Adrenal gland (tissue), 12 donors: ENCODE data around the gene PITPNB. TPM values are rescaled to one million over a fixed set of nuclear protein-coding genes. Genes with fewer than 3 reads are reported as not detected.

Experiments used
- DNase-seq, 7 donors: peaks; one replicate each; pipeline ENCODE4 v3.0.0-alpha.2; 2019 to 2020
- H3K27ac ChIP-seq, 5 donors: fragments of 200-600 bp; sonication (generic) in 4 of 5; 1 replicate in 3 of 5; 2 replicates in 2 of 5; pipeline versions ENCODE4 v1.5.1 to v1.8.0; 2016 to 2020; ENCODE audit warnings: mild to moderate bottlenecking in 1 of 5
- H3K27me3 ChIP-seq: fragments of 200-600 bp; 2 replicates; pipeline ENCODE4 v1.8.0; 2021
- H3K36me3 ChIP-seq, 2 donors: fragments of 200-600 bp; replicated peaks in 1 of 2; 1 replicate in 1 of 2; 2 replicates in 1 of 2; pipeline versions ENCODE4 v1.5.1 to v1.8.0; 2018 to 2022
- H3K4me1 ChIP-seq, 2 donors: fragments of 200-600 bp; replicated peaks in 1 of 2; 1 replicate in 1 of 2; 2 replicates in 1 of 2; pipeline versions ENCODE4 v1.5.1 to v1.8.0; 2018 to 2021
- H3K4me3 ChIP-seq, 4 donors: fragments of 200-600 bp; sonication (generic) in 3 of 4; one replicate each; pipeline ENCODE4 v1.5.1; 2016 to 2018
- H3K9me3 ChIP-seq, 3 donors: fragments of 200-600 bp; sonication (generic) in 1 of 3; replicated peaks in 1 of 3; 1 replicate in 2 of 3; 2 replicates in 1 of 3; pipeline versions ENCODE4 v1.5.1 to v1.8.0; 2016 to 2021
- CTCF ChIP-seq, 6 experiments: fragments of 450-650 bp in 4 of 6; fragments of 200-600 bp in 2 of 6; sonication (generic) in 1 of 6; IDR thresholded peaks; 1 replicate in 5 of 6; 2 replicates in 1 of 6; pipeline versions ENCODE4 v1.5.1 to v1.8.0; 2016 to 2021; ENCODE audit warnings: antibody characterized with exemption in 6 of 6, mild to moderate bottlenecking in 2 of 6, moderate library complexity in 1 of 6
- POLR2A ChIP-seq, 2 donors: fragments of 450-650 bp; IDR thresholded peaks; one replicate each; pipeline ENCODE4 v1.6.1; 2017; ENCODE audit warnings: antibody characterized with exemption in 2 of 2, mild to moderate bottlenecking in 2 of 2, moderate library complexity in 1 of 2
- WGBS, 4 donors: extraction: QIAGEN DNeasy Blood & Tissue Kit in 2 of 4; methylation state at CpG; one replicate each; pipeline versions ENCODE4 v1.1.5 to v1.1.7; 2013 to 2017; 5-methylcytosine and 5-hydroxymethylcytosine counted together
- intact Hi-C, 2 donors: fragments of 100-400 bp; cut with DNase I; formaldehyde crosslinking; loops; one replicate each; pipeline versions ENCODE4 v1.14.1 to v1.15.0; 2022 to 2023
- polyA plus RNA-seq, 3 donors: library from polyadenylated mRNA; stranded (reverse); fragments of 200-250 nt in 2 of 3; fragments of 350-450 nt in 1 of 3; fragmentation: Illumina TruSeq in 1 of 3; extraction: RNeasy Lipid Tissue Mini Kit (QIAGEN cat#74804) in 1 of 3; gene quantifications; one replicate each; pipeline ENCODE4 v1.2.3, GENCODE V29; 2013 to 2014
- total RNA-seq, 9 donors: library from RNA; depleted of rRNA in 4 of 9; stranded (reverse); fragments of >200 nt in 4 of 9; fragments of 120-200 nt in 1 of 9; fragmentation: NEBNext Ultra II Directional in 1 of 9; extraction: Animal tissue kit (Norgen Biotek cat#: 25700) in 1 of 9; gene quantifications; one replicate each; pipeline versions ENCODE4 v1.1.0 to v1.2.4, GENCODE V29; 2013 to 2023
- donor health status: healthy with polysubstance abuse.
- donor health status: Bipolar disorder and iron deficiency.
- donor health status: DM: yes; HTN: yes; CAD: no.
- donor health status: DM: no; HTN: no; CAD: no.
- donor health status: DM: no; HTN: no; CAD: no.
- donor health status: DM: yes; HTN: yes; CAD: no.

Gene PITPNB
- total and polyA plus RNA-seq, 12 donors = 16.8 to 69.0 (median 27.6) TPM

DNA sequence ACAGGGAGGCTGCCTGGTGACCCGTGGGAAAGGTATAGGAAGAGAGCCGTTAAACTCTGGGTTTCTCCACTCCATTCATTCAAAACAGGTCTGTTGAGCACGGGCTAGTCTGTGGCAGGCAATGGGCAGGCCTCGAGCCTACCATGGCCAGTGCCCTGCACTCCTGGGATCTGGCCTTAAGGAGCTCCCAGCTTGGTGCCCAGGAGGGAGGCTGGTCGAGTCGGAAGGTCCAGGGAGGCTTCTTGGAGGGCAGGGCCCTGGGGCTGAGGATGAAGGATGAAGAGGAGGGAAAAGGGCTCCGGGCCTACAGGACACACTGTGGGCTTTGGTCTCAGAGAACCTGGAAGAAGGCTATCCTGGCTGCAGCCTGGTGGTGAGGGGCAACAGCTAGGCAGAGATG is 75.6 kb downstream of the PITPNB start:
- TF ChIP-seq CTCF (IDR thresholded peaks at IDR 0.05) (no peak), POLR2A (IDR thresholded peaks at IDR 0.05) (no peak)
- H3K36me3 ChIP-seq = no peaks in the 10 kb centered on the region
- peak in 2 of 7 donors; percentile 15 to 35 for DNase-seq

GRCh38 chr22:27842669-27843431 is 76.2 kb downstream of the PITPNB start:
- Histone ChIP-seq H3K27me3 (no peaks in the 10 kb centered on the region), H3K36me3 (no peaks in the 10 kb centered on the region), H3K27ac (no peak overlapping the region), H3K4me3 (no peak overlapping the region), H3K9me3 (no peaks in the 10 kb centered on the region), H3K4me1 (peaks cover 0 to 12% of the 10 kb centered on the region in 2 donors)
- TF ChIP-seq POLR2A (IDR thresholded peaks at IDR 0.05) = no peak
- TF ChIP-seq CTCF (IDR thresholded peaks at IDR 0.05) = no peak
- WGBS, 4 donors = 65 to 73% (median 68%) methylated on average over 15 of the region's 15 CpGs
- DNase-seq = peak in 4 of 7 donors; percentile 20 to 50 (median 35)
- intact Hi-C loops = no loop called here

More for the DNA sequence above, 75.6 kb downstream of the PITPNB start:
- intact Hi-C loops = no loop called here
- H3K4me3 ChIP-seq = no peak overlapping the region
- H3K27me3 ChIP-seq = no peaks in the 10 kb centered on the region
- peaks cover 0 to 12% of the 10 kb centered on the region in 2 donors for H3K4me1 ChIP-seq
- 77 to 88% (median 83%) methylated on average over 5 to 7 of the region's 7 CpGs for WGBS, 4 donors
- no peaks in the 10 kb centered on the region for H3K9me3 ChIP-seq
- H3K27ac ChIP-seq = no peak overlapping the region

DNA sequence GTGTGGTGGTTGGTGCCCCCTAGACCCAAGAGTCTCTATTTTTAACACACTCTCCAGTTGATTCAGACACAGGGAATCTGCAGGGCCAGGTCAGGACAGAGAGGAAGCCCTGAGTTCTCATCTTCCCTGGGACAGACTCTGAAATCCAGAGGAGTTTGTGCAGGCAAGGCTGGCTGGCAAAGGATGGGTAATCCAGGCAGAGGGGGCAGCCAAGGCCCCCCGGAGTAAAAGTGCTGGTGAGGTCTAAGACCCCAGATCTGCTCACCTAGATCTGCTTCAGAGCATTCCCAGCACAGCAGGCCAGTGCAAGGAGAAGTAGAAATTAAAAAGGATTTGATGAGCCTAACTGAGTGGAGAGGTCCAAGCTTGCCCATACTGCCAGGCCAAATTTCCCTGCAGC is 76.9 kb downstream of the PITPNB start:
- no peak for TF ChIP-seq POLR2A (IDR thresholded peaks at IDR 0.05)
- TF ChIP-seq CTCF (IDR thresholded peaks at IDR 0.05) = no peak
- Histone ChIP-seq H3K4me3 (no peak overlapping the region), H3K27ac (peak overlapping the region in 1 of 5 donors; percentile 47), H3K4me1 (peaks cover 0 to 12% of the 10 kb centered on the region in 2 donors), H3K27me3 (no peaks in the 10 kb centered on the region), H3K9me3 (no peaks in the 10 kb centered on the region), H3K36me3 (no peaks in the 10 kb centered on the region)
- WGBS, 4 donors = 17 to 65% (median 65%) methylated on average over 1 of the region's 1 CpG; no CpG with 5 or more reads in 1 of the 4 donors
- intact Hi-C loops = no loop called here
- DNase-seq = peak in 1 of 7 donors; percentile 10

DNA sequence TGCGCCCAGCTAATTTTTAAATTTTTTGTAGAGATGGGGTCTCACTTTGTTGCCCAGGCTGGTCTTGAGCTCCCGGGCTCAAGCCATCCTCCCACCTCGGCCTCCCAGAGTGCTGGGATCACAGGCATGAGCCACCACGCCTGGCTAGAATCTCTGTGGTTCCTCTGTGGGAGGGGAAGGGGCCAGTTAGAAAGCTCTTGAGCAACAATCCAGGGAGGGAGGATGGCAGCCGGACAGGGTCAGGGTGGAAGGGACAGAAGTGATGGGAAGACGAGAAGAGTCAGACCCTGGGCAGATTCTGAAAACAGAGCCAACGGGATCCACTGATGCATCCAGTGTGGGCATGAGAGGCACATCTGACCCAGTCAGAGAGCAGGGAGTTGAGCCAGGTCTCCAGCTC is 78.6 kb downstream of the PITPNB start:
- Histone ChIP-seq H3K27ac (no peak overlapping the region), H3K27me3 (no peaks in the 10 kb centered on the region), H3K4me3 (no peak overlapping the region), H3K36me3 (no peaks in the 10 kb centered on the region), H3K4me1 (peaks cover 0 to 12% of the 10 kb centered on the region in 2 donors), H3K9me3 (no peaks in the 10 kb centered on the region)
- TF ChIP-seq CTCF (IDR thresholded peaks at IDR 0.05) = no peak
- no peak for TF ChIP-seq POLR2A (IDR thresholded peaks at IDR 0.05)
- intact Hi-C loops = no loop called here
- WGBS, 4 donors = 95 to 98% (median 97%) methylated on average over 6 to 7 of the region's 7 CpGs
- DNase-seq = peak in 2 of 7 donors; percentile 9 to 28
